GF-D8 (cell line): ENCODE data around the gene ZNF185.
"Not testable (repeated sequence)": the region's sequence is repeated elsewhere in the genome, so short reads cannot be mapped to it uniquely, and the experiment has no call there.

Experiments used
- DNase-seq: peaks from one replicate; lab custom pipeline; 2025; lab: John Stamatoyannopoulos, UW

ZNF185 gene

GRCh38 chrX:152895724-152896420, 2.0 kb upstream of the ZNF185 start:
- no peak for DNase-seq

- no peak for DNase-seq
Measured at GRCh38 chrX:152896450-152896849, 1.4 kb upstream of the ZNF185 start.

GRCh38 chrX:152898442-152898841, 575 bp downstream of the ZNF185 start:
- no peak for DNase-seq

GRCh38 chrX:152899111-152899873, 1.4 kb downstream of the ZNF185 start:
- DNase-seq = no peak

- no peak for DNase-seq
Measured at GRCh38 chrX:152899874-152900719, 2.2 kb downstream of the ZNF185 start.

- no peak for DNase-seq
Measured at GRCh38 chrX:152900937-152901445, 3.1 kb downstream of the ZNF185 start.

- DNase-seq = no peak
Measured at GRCh38 chrX:152901816-152902501, 4.1 kb downstream of the ZNF185 start.

GRCh38 chrX:152902502-152902820, 4.6 kb downstream of the ZNF185 start:
- DNase-seq = no peak

- no peak for DNase-seq
Measured at GRCh38 chrX:152903589-152903988, 5.7 kb downstream of the ZNF185 start.

- DNase-seq = no peak
Measured at GRCh38 chrX:152904151-152905080, 6.5 kb downstream of the ZNF185 start.

- DNase-seq = no peak
Measured at GRCh38 chrX:152905081-152905420, 7.2 kb downstream of the ZNF185 start.

- DNase-seq = no peak
Measured at GRCh38 chrX:152907084-152907651, 9.3 kb downstream of the ZNF185 start.

- DNase-seq = no peak
Measured at GRCh38 chrX:152908486-152908885, 10.6 kb downstream of the ZNF185 start.

GRCh38 chrX:152910018-152910417, 12.2 kb downstream of the ZNF185 start:
- DNase-seq = not testable (repeated sequence)

GRCh38 chrX:152912106-152912505, 14.2 kb downstream of the ZNF185 start:
- DNase-seq = no peak

- no peak for DNase-seq
Measured at GRCh38 chrX:152912641-152913040, 14.8 kb downstream of the ZNF185 start.

GRCh38 chrX:152913346-152913745, 15.5 kb downstream of the ZNF185 start:
- no peak for DNase-seq

- DNase-seq = no peak
Measured at GRCh38 chrX:152913910-152914309, 16.0 kb downstream of the ZNF185 start.

- DNase-seq = no peak
Measured at GRCh38 chrX:152915541-152916241, 17.8 kb downstream of the ZNF185 start.
